K562 (cell line): ENCODE measurements around the gene OTOGL. TPM values are rescaled to one million over a fixed set of nuclear protein-coding genes. Genes with fewer than 3 reads are reported as not detected.

Source experiments
- ATAC-seq: fragments of 200-7000 bp; cut with Tn5 transposase; 3 replicates; pipeline ENCODE4 v1.9.1; 2020; ENCODE audit warnings: moderate library complexity
- BruUV-seq: library from RNA; stranded (reverse); fragments of 400-500 nt; replicated peaks from 2 replicates; lab custom pipeline; 2021; lab: Mats Ljungman, UMichigan
- CTCF ChIA-PET: fragments of 300-600 bp; formaldehyde crosslinking; extraction: SDS; loops from one replicate; lab custom pipeline; 2021; ENCODE audit warnings: low intra/inter-chr PET ratio; lab: Yijun Ruan, JAX
- POLR2A ChIA-PET: fragments of 300-600, 350-650 bp; sonication (Branson Sonifier 250); formaldehyde crosslinking; extraction: SDS; loops from one replicate; lab custom pipeline; 2021; ENCODE audit warnings: antibody characterized with exemption, inconsistent platforms; lab: Yijun Ruan, JAX
- DNase-seq, 4 experiments: peaks; one replicate each; pipeline versions ENCODE4 v3.0.0 to v3.0.0-alpha.2; 2011 to 2018; ENCODE audit warnings: low spot score in 3 of 4, mixed read lengths in 3 of 4; ENCODE audit errors: extremely low read depth in 1 of 4
- FAIRE-seq: peaks from 2 replicates; lab custom pipeline; 2011; peaks lifted over from hg19 to GRCh38; lab: Jason Lieb, UNC
- H2AFZ ChIP-seq: 2 replicates; pipeline ENCODE4 v1.6.0; 2011; ENCODE audit warnings: low read depth, low read length, control low read depth, inconsistent platforms
- H3K27ac ChIP-seq: fragments of 200-600 bp; 3 replicates; pipeline ENCODE4 v1.8.0; 2011; ENCODE audit warnings: low read depth, mild to moderate bottlenecking, control low read depth, inconsistent platforms, low read length, moderate library complexity, mixed read lengths; ENCODE audit errors: extremely low read depth
- H3K27me3 ChIP-seq, 2 experiments: fragments of 300-600 bp in 1 of 2; 2 replicates in 1 of 2; 3 replicates in 1 of 2; pipeline versions ENCODE4 v1.6.0 to v1.8.0; 2011; ENCODE audit warnings: inconsistent platforms in 2 of 2, low read length in 2 of 2, mild to moderate bottlenecking in 1 of 2, mixed read lengths in 1 of 2, moderate library complexity in 1 of 2; ENCODE audit not compliant: control insufficient read depth in 2 of 2, insufficient read depth in 2 of 2
- H3K36me3 ChIP-seq: fragments of 300-600 bp; 3 replicates; pipeline ENCODE4 v1.8.0; 2011; ENCODE audit warnings: mild to moderate bottlenecking, low read length, inconsistent platforms; ENCODE audit not compliant: control insufficient read depth, insufficient read depth
- H3K4me1 ChIP-seq, 2 experiments: fragments of 200-600 bp in 1 of 2; replicated peaks in 1 of 2; 2 replicates in 1 of 2; 3 replicates in 1 of 2; pipeline versions ENCODE4 v1.5.1 to v1.8.0; 2011; ENCODE audit warnings: inconsistent platforms in 2 of 2, low read length in 2 of 2, mild to moderate bottlenecking in 1 of 2, mixed read lengths in 1 of 2, moderate library complexity in 1 of 2; ENCODE audit not compliant: control insufficient read depth in 2 of 2, insufficient read depth in 2 of 2
- H3K4me2 ChIP-seq: 2 replicates; pipeline ENCODE4 v1.6.1; 2011; ENCODE audit warnings: low read length, control low read depth, inconsistent platforms, mixed read lengths; ENCODE audit not compliant: insufficient read depth
- H3K4me3 ChIP-seq: fragments of 200-600 bp; sonication (generic), shearing (Covaris generic); 2 replicates; pipeline ENCODE4 v1.5.1; 2016; ENCODE audit warnings: control low read depth, inconsistent platforms
- H3K79me2 ChIP-seq: fragments of 200-600 bp; 3 replicates; pipeline ENCODE4 v1.8.0; 2011; ENCODE audit warnings: low read length, inconsistent platforms; ENCODE audit not compliant: control insufficient read depth, insufficient read depth
- H3K9ac ChIP-seq, 2 experiments: 2 replicates each; pipeline versions ENCODE4 v1.6.0 to v1.6.1; 2011; ENCODE audit warnings: low read depth in 2 of 2, low read length in 2 of 2, control low read depth in 1 of 2, inconsistent platforms in 1 of 2, mild to moderate bottlenecking in 1 of 2, mixed read lengths in 1 of 2; ENCODE audit not compliant: insufficient read depth in 1 of 2
- H3K9me1 ChIP-seq: one replicate; pipeline ENCODE4 v1.6.0; 2011; ENCODE audit warnings: inconsistent platforms, mild to moderate bottlenecking, low read length, moderate library complexity; ENCODE audit not compliant: control insufficient read depth, insufficient read depth
- H3K9me3 ChIP-seq: replicated peaks from 2 replicates; pipeline ENCODE4 v1.5.1; 2011; ENCODE audit warnings: low read depth, low read length, inconsistent platforms; ENCODE audit not compliant: control insufficient read depth, insufficient read depth
- H4K20me1 ChIP-seq: replicated peaks from 2 replicates; pipeline ENCODE4 v1.6.1; 2011; ENCODE audit warnings: low read length, inconsistent platforms, mixed read lengths; ENCODE audit not compliant: control insufficient read depth, insufficient read depth
- ATF2 ChIP-seq: sonication (generic); formaldehyde crosslinking; IDR thresholded peaks from 2 replicates; pipeline ENCODE4 v1.8.1; 2022; ENCODE audit warnings: missing genetic modification reagents
- BMI1 ChIP-seq: fragments of 150-350 bp; IDR thresholded peaks from 2 replicates; pipeline ENCODE4 v1.6.1; 2014; ENCODE audit warnings: low read length
- CBFB ChIP-seq: sonication (generic); formaldehyde crosslinking; IDR thresholded peaks from 2 replicates; pipeline ENCODE4 v1.4.0; 2020; ENCODE audit warnings: mild to moderate bottlenecking, missing genetic modification reagents
- CCNT2 ChIP-seq: IDR thresholded peaks from 2 replicates; pipeline ENCODE4 v1.6.1; 2011; ENCODE audit warnings: borderline replicate concordance, low read depth, mild to moderate bottlenecking, moderate library complexity, mixed read lengths, low read length; ENCODE audit not compliant: insufficient read length; ENCODE audit errors: extremely low read depth
- FOXP4 ChIP-seq: sonication (generic); formaldehyde crosslinking; IDR thresholded peaks from 2 replicates; pipeline ENCODE4 v1.8.0; 2022; ENCODE audit warnings: mild to moderate bottlenecking, missing genetic modification reagents, borderline replicate concordance
- GABPB2 ChIP-seq: fragments of 250-450 bp; sonication (Bioruptor Pico); conservative IDR thresholded peaks from 2 replicates; pipeline ENCODE4 v1.5.1; 2021; ENCODE audit warnings: mild to moderate bottlenecking
- HBP1 ChIP-seq: fragments of 450-650 bp; formaldehyde crosslinking; IDR thresholded peaks from 2 replicates; pipeline ENCODE4 v1.4.0; 2022; ENCODE audit warnings: missing genetic modification characterization
- KAT2B ChIP-seq: IDR thresholded peaks from one replicate; pipeline ENCODE4 v1.6.1; 2012; ENCODE audit warnings: low read depth, mild to moderate bottlenecking, control low read depth, inconsistent platforms, low read length, moderate library complexity
- NCOR1 ChIP-seq: fragments of 450-650 bp; IDR thresholded peaks from 2 replicates; pipeline ENCODE4 v1.6.1; 2016; ENCODE audit warnings: mild to moderate bottlenecking, moderate library complexity
- PML ChIP-seq: IDR thresholded peaks from 2 replicates; pipeline ENCODE4 v1.6.1; 2012; ENCODE audit warnings: low read length, inconsistent platforms
- RB1 ChIP-seq: fragments of 450-650 bp; IDR thresholded peaks from 2 replicates; pipeline ENCODE4 v1.6.1; 2017; ENCODE audit warnings: low read depth, mild to moderate bottlenecking
- TBP ChIP-seq: optimal IDR thresholded peaks from 2 replicates; pipeline ENCODE3; 2011; ENCODE audit warnings: low read depth, low read length, improper control_type of control experiment
- TFAM ChIP-seq: fragments of 250-450 bp; sonication (Bioruptor Pico); conservative IDR thresholded peaks from 2 replicates; pipeline ENCODE4 v1.5.0; 2021; ENCODE audit warnings: mild to moderate bottlenecking, moderate library complexity
- ZNF124 ChIP-seq: sonication (generic); formaldehyde crosslinking; IDR thresholded peaks from 2 replicates; pipeline ENCODE4 v1.8.1; 2022; ENCODE audit warnings: missing genetic modification reagents
- ZNF239 ChIP-seq: fragments of 250-450 bp; sonication (Bioruptor Pico); IDR thresholded peaks from 2 replicates; pipeline ENCODE4 v1.4.0; 2020; ENCODE audit warnings: mild to moderate bottlenecking
- ZNF253 ChIP-seq: fragments of 250-450 bp; sonication (Bioruptor Pico); conservative IDR thresholded peaks from 2 replicates; pipeline ENCODE4 v1.6.1; 2021; ENCODE audit warnings: mild to moderate bottlenecking
- ZNF408 ChIP-seq: fragments of 250-450 bp; sonication (Bioruptor Pico); IDR thresholded peaks from 2 replicates; pipeline ENCODE4 v1.4.0; 2020; ENCODE audit warnings: low read depth, mild to moderate bottlenecking, moderate library complexity
- ZNF444 ChIP-seq: fragments of 250-450 bp; sonication (Bioruptor Pico); IDR thresholded peaks from 2 replicates; pipeline ENCODE4 v1.4.0; 2020; ENCODE audit warnings: mild to moderate bottlenecking, moderate library complexity
- ZNF512 ChIP-seq: IDR thresholded peaks from 2 replicates; pipeline ENCODE4 v1.6.1; 2016; ENCODE audit warnings: missing genetic modification characterization, missing compliant biosample characterization
- WGBS: fragments of 100-300 bp; shearing (Covaris generic); methylation state at CpG from one replicate; pipeline ENCODE4 v1.1.6; 2016; ENCODE audit warnings: low coverage, mixed read lengths; ENCODE audit not compliant: insufficient coverage; ENCODE audit errors: missing lambda C conversion rate; 5-methylcytosine and 5-hydroxymethylcytosine counted together
- in situ Hi-C: fragments of 300-500 bp; cut with MboI; formaldehyde crosslinking; loops from 4 replicates; pipeline ENCODE4 v1.15.0; 2018; ENCODE audit warnings: inconsistent platforms, mixed read lengths
- intact Hi-C: fragments of 100-400 bp; cut with micrococcal nuclease; formaldehyde crosslinking; loops from 2 replicates; pipeline ENCODE4 v1.14.2; 2022
- polyA plus RNA-seq, 8 experiments: library from polyadenylated mRNA; depleted of rRNA in 4 of 8; stranded (reverse) in 5 of 8; unstranded in 3 of 8; fragments of >200 nt; fragmentation: Nextera tagmentation in 2 of 8; fragmentation: Illumina TruSeq in 1 of 8; extraction: Ambion mirVana in 2 of 8; extraction: Trizol in 1 of 8; gene quantifications; 2 replicates each; pipeline versions ENCODE4 v1.2.1 to v1.2.3, GENCODE V29; 2011 to 2014; ENCODE audit warnings: inconsistent platforms in 1 of 8, missing spikeins in 1 of 8
- total RNA-seq, 7 experiments: library from RNA; depleted of rRNA in 6 of 7; stranded (reverse); fragments of >200 nt in 6 of 7; fragmentation: Illumina TruSeq in 2 of 7; extraction: Trizol in 2 of 7; gene quantifications; 2 replicates each; pipeline versions ENCODE4 v1.2.1 to v1.2.3, GENCODE V29; 2011 to 2021; ENCODE audit warnings: low replicate concordance in 1 of 7

Gene OTOGL
- total and polyA plus RNA-seq, 9 of the 15 experiments (the other 6 are each of a cell fraction or from before 2014, with no cell fraction given), result 0.02 to 0.03 TPM; not detected in 7

- H4K20me1 ChIP-seq, result no peaks in the 10 kb centered on the region
- POLR2A ChIA-PET, result no interaction called here
- H3K4me1 ChIP-seq, result no peaks in the 10 kb centered on the region
- FAIRE-seq, result no peak
- H3K27me3 ChIP-seq, result no peaks in the 10 kb centered on the region
- no peak overlapping the region for H3K4me3 ChIP-seq
- CTCF ChIA-PET, result no interaction called here
- in situ Hi-C loops (no loop called here), intact Hi-C loops (no loop called here)
- H3K36me3 ChIP-seq, result no peaks in the 10 kb centered on the region
- H3K9me1 ChIP-seq, result no peaks in the 10 kb centered on the region
- no peaks in the 10 kb centered on the region for H3K9me3 ChIP-seq
- H3K27ac ChIP-seq, result no peak overlapping the region
- 0% methylated on average over 4 of the region's 4 CpGs for whole genome bisulfite sequencing
- H3K4me2 ChIP-seq, result no peak overlapping the region
- no peak overlapping the region for H3K9ac ChIP-seq
- no peak for DNase-seq
- BruUV-seq, result no TSS peak
- ATAC-seq, result no peak
- no peaks in the 10 kb centered on the region for H3K79me2 ChIP-seq
- no peak overlapping the region for H2AFZ ChIP-seq
- TF ChIP-seq NCOR1, result no peak
- no peak for TF ChIP-seq TBP
- no peak for TF ChIP-seq PML
- TF ChIP-seq TFAM (CRISPR knock-in tag), result no peak
- TF ChIP-seq HBP1, result no peak
- TF ChIP-seq CBFB (CRISPR knock-in tag), result no peak
- no peak for TF ChIP-seq RB1
- TF ChIP-seq ZNF444, result no peak
- TF ChIP-seq ZNF253 (CRISPR knock-in tag), result no peak
- TF ChIP-seq ZNF408 (CRISPR knock-in tag), result no peak
- TF ChIP-seq ZNF239 (CRISPR knock-in tag), result no peak
- no peak for TF ChIP-seq BMI1
- TF ChIP-seq ZNF512, result no peak
- TF ChIP-seq GABPB2 (CRISPR knock-in tag), result no peak
- no peak for TF ChIP-seq FOXP4
- TF ChIP-seq KAT2B, result no peak
- no peak for TF ChIP-seq ATF2 (CRISPR knock-in tag)
- no peak for TF ChIP-seq ZNF124 (CRISPR knock-in tag)
- TF ChIP-seq CCNT2, result no peak
These were observed 44.2 kb downstream of the OTOGL start for GRCh38 chr12:80143537-80143936.
